ENCODE measurements around the gene COQ7.

Gene COQ7

DNA sequence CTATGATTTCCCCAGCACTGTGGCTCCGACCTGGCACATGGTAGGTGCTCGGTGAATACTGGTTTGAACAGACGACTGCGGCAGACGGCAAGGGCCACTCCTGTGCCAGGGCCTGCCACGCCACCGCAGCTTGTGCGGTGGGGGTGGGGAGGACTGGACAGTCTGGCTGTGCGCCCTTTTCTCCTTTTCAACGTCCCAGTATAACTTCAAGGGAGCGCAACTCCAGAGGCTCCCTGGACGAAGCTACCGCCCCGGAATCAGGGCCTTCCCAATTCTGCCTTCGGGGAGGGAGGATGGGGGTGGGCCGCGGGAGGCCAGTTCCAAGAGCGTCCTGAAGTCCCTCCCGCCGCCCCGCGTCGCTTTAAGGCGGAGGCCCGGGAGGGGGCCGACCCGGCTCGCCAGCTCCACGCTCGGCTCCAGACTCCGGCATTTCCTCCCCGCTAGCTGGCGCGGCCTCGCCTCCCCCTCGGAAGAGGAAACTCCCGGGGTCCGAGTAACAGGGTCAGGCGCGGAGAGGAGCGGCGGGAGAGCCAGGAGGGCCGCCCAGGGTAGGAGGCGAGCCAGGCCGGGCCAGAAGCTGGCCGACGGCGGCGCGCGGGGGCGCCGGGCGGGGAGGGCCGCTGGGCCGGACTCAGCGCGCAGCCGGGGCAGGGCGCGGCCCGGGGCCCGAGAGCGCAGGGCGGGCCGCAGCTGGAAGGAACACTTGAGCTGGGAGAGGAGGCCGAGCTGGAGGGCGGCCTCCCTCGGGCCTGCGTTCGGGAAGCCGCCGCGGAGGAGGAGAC is 46.4 kb downstream of the COQ7 start, which contains the start of gene ITPRIPL2:
ITPRIPL2 (plus strand) TSS at position 388 of the 782 bp plus-strand sequence. CDS start 498 bp downstream, outside the sequence.
- no peak for DNase-seq

DNA sequence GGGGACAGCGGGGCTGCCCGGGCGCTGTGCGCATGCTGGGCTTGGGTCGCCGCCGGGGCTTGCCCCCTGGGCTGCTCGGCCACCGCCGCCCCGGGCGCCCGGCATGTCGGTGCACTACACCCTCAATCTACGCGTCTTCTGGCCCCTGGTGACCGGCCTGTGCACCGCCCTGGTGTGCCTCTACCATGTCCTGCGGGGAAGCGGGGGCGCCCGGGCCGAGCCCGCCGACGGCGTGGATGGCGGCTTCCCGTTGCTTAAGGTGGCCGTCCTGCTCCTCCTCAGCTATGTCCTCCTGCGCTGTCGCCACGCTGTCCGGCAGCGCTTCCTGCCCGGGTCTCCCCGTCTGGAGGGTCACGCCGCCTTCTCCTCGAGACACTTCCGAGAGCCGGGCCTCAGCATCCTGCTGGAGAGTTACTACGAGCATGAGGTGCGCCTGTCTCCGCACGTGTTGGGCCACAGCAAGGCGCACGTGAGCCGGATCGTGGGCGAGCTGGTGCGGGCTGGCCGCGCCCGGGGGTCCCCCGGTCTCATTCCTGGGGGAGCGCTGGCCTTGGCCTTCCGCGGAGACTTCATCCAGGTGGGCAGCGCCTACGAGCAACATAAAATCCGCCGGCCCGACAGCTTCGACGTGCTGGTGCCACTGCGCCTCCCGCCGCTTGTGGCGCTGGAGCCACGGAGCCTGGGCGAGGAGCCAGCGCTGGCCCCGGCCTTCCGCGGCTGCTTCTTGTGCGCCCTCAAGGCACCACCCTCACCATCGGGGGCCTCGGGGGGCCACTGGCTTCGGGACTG is 47.1 kb downstream of the COQ7 start:
- DNase-seq, result no peak

DNA sequence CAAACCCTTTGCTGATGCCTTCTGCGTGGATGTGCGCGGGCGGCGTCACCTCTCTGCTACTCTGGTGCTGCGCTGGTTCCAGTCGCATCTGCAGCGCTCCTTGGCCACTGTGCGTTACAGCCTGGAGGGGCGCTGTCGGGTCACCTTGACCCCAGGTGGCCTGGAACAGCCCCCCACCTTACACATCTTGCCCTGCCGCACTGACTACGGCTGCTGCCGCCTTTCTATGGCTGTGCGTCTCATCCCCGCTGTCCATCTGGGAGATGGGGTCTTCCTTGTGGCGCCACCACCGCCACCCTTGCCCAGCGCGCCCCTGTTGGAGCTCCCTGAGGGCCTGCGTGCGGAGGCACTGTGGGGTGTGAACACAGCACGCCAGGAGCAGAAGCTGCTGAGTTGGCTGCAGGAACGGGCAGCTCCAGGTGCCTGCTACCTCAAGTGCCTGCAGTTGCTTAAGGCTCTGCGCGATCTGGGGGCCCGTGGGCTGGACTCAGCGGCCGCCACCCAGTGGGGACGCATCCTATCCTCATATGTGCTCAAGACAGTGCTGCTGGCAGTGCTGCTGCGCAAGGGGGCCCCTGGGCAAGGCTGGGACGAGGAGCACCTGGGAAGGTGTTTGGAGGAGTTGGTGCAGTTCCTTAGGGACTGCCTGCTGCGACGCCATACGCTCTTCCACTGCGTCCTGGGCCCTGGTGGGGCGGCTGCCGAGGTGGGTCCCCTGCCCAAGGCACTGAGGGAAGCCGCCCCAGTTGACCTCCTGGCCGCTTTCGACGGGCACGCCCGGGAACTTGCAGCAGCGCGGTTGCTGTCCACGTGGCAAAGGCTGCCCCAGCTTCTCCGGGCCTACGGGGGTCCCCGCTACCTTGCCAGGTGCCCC is 48.0 kb downstream of the COQ7 start:
- no peak for DNase-seq

DNA sequence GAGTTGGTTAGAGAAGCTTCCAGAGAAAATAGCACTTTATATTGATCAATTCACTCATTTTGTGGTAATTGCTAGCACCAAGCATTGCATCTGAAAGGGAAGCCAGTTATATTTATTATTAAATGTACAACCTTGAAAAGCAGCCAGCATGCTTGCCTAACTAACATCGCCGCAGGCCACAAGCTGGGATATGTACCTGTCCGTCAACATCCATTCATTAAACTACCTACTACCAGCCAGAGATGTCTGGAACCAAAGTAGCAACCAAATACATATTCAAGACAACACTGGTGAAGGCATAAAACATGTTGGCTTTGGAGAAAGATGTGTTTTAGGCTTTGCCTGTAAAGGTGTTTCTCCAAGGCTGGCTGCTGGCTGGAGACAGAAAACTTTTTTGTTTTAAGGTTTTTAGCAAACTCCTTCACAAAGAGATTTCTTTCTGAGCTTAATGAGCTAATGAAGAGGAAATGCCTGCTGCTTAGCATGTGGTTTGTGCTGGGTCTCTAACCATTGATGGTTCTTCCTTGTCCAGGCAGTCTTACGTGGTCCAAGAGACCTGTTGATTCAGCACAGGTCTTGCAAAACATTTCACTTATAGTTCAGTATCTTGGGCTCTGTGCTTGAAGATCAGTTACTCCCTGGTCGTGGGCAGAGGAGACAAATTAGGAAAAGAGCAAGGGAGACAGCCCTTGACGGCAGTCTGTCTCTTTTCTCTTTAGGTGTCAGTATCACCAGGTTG is 49.5 kb downstream of the COQ7 start:
- no peak for DNase-seq

DNA sequence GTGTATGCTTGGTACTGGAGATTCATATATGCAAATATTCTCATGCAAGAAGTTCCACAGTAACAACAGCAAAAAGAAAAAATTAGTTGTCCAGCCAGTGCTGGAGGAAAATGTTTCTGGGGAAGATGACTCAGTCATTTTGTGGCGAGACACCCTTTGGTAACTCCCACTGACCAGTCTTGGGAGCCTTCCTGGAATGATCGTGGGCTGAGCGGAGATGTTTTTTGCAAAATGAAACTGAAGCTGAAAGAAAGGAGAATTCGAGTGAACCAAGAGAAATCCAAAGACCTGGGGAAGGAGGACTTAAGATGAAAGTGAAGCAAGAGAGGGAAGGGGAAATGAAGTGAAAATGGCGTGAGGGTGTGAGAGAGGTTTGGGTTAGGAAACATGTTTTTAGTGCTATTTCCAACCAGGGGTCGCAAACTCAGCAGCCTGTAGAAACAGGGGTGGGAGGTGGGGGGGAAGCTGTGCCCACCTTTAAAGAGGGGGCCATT is 51.6 kb downstream of the COQ7 start:
- no peak for DNase-seq

DNA sequence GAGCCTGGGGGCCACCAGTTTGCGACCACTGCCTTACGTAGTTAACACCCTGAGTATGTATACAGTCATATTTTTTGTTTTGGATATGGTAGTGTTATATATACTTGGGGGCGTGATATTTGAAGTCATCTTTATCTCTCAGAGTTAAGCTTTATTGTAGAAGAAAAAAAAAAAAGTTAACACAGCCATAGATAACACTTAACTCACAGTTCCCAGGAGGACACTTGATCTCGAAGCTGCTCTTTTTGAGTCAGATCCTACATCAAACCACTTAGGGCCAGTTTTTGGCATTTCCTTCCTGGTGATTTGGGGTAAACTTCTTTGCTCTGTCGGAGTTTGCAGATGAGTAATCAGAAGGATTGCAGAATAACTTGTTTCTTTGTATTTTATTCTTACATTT is 52.1 kb downstream of the COQ7 start:
- DNase-seq, result no peak

DNA sequence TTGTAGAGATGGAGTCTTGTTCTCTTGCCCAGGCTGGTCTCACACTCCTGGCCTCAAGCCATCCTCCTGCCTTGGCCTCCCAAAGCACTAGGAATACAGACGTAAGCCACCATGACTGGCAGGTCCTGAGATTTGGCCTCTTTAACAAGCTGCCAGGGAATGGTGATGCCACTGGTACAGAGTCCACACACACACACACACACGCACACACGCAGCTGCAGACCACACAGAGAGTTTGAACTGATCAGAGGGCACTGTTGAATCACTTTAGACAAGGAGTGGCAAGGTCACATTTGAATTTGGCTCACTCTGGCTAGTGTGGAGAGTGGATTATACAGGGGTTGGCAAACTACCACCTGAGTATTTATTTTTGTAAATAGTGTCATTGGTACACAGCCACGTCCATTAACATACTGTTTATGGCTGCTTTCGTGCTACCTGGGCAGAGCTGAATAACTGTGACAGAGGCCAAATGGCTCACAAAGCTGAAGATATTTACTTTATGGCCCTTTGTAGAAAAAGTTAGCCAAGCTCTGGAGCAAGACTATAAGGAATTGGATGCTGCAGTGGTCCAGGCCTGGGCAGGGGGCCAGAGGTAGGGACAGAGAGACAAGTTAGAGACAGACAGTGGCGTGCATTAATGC is 56.2 kb downstream of the COQ7 start:
- DNase-seq, result no peak

DNA sequence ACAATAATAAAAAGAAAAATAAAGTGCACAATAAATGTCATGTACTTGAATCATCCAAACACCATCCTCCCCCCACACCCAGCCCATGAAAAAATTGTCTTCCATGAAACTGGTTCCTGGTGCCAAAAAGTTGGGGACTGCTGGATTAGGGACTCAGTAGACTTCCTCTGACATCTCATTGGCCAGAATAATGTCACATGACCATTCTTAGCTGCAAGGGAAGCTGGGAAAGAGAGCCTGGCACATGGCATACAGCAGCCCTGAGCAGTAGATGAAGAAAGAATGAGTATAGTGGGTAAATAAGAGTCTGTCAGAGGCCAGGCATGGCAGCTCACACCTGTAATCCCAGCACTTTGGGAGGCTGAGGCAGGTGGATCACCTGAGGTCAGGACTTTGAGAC is 58.9 kb downstream of the COQ7 start:
- no peak for DNase-seq

DNA sequence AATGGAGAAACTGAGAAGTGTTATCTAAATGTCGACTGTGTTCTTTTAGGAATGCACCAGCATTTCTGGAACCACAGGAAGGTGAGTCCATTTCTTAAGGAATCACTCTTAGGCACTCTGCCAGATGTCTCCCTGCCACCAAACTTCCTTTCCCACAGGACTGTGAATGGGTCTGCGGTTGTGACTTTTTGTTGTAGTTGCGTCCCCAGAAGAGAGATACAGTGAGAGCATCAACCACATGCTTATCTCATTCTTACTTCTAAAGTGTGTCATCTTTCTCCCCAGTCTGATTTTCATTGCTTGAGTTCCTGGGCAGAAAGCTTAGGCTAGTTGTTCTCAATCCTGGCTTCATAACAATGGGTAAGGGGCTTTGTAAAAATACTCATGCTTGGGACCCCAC is 59.8 kb downstream of the COQ7 start:
- DNase-seq, result no peak

DNA sequence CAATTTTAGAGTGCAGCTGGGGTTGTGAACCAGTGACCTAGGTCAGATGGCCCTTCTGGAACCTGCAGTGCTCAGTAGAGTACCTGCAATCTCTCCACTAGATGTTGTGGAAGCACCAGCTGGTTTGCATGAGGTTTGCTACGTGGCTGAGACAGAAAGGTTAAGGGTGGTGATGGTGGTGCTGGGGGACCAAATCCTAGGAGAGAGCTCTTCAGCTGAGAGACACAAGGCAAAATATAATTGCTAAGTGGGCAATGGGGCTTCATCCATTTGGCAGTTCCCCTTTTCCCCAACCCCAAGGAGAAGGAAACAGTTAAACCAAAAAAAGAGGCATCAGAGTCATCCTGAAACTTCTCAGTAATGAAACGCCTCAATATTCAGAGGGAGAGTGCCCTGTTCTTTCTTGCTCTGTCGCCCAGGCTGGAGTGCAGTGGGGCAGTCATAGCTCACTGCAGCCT is 60.3 kb downstream of the COQ7 start:
- no peak for DNase-seq

DNA sequence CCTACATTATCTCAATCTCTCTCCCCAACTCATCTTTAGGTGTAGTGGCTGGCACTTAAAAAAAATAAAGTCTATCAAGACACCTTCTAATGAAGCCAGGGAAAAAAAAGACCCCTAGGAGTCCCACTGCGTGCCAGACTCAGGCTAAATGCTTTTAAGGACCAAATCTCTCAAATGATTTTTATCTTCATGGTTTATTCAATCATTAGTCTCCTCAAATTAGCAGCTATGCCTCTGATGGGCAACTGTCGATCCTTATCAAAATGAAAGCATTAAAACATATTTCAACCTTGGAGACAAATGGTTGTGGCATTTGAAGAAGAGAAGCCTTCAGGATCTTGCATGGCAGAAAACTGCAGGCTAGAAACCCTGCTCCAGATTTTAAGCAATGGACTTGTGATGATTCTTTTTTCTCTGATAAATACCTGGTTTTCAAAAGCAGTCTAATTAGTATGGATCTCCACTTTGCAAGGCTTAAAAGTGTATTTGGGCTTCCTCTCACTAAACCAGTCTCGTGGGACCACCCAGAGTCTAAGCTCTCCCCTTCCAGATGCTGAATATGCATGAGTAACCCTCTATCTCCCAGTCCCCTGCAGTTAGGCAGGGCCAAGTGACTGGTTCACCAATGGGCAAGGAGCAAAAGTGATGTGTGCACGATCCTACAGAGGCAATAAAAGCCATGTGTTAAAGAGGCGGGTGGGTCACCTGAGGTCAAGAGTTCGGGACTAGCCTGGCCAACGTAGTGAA is 61.2 kb downstream of the COQ7 start:
- no peak for DNase-seq

Data from SIG-M5 (cell line).